T1000 (cell line): ENCODE data around the gene CTCF.

Experiments used
- DNase-seq: peaks from one replicate; lab custom pipeline; 2025; ENCODE audit warnings: mixed read lengths; lab: John Stamatoyannopoulos, UW

Gene CTCF

DNA sequence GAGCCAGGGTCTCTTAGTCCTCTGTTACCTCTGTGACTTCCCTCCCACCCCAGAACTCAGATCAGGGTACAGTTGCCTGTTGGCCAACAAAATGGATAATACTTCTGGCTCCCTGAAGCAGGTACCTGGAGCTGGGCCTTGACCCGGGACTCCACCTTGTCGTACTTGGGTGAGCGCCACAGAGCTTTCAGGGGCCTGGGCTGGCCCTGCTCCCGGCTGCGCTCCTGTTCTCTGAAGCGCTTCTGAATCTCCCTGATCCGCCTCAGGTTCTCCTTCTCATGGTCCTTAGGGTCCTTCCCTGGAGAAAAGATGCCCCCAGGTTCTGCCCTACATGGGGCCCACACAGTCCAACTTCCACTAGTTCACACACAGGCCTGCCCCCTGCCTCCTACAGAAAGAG, 102.5 kb downstream of the CTCF start:
- DNase-seq: no peak

DNA sequence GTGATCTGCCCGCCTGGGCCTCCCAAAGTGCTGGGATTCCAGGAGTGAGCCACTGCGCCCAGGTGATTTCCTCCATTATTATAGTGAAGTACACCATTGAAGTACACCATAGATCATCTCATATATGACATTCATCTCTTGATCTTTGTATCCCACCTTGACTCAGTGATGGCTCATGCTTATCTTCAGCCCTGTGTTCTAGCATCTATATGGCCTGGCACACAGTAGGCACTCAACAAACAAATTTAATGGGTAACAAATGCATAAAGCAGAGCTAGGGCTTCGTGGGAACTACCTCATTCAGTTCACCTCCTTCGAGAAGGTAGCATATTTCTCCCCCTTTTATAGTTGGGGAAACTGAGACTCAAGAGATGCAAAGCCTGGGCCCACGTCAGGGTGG, 103.3 kb downstream of the CTCF start:
- no peak for DNase-seq

DNA sequence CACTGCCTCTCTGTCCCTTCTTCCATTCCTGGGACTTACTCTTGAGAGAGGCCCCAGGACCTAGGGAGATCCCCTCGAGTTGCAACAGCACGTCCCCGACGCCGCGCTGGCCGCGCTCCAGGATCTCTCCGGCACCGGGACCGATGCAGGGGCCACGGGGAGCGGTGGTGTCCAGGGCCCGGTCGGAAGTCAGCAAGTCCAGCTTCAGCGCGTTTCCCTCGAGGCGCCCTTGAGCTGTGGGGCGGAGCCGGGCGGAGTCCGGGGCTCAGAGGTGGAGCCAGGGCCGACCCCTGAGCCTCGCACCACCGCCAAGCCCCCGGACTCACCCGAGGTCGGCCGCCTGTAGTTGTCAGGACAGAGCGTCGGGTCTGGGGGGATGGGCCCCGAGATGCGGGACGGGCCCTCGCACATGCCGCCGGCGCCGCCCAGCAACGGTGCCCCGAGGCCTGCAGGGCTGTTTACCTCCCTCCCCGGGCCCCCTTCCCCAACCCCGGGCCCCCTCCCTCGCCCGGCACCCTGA, 103.8 kb downstream of the CTCF start:
- DNase-seq: no peak

DNA sequence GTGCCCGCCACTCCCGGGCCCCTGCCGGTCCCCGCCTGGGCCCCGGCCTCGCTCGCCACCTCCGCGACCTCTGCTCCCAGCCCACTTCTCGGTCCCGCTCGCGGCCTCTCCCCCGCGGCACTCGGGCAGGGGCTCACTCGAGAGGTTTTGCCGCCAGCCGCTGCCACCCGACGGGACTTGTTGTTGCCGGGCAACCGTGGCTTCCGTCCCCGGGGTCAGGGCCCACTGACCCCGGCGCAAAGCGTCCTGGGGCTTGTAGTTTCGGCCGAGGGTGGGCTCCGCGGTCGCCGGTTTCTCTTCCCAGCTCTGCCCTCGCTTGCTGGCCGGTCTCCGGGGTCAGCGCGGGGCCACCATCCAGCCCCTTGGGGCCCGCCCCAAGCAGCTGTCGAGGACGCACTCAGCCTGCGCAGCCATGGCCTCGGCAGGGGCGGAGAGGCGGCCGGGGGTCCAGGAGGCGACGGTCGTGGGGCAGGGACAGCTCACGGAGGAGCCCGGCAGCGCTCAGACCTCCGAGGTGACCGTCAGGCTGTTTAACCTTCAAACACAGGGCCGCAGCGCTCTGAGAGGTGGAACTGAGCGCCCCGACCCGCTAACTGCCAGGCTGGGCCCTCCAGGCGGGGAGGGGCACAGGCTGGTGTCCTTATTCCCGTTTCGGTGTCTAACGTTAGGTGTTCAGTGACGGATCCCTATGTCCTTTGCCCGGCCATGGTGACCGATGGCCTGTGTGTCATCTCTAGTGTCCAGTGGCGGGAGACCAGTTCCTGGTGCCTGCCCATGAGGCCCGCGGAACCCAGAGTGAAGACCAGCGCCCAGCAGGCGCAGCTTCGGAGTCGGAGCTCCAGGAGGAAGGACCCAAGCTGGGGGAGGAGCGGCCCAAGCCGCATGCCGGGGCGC, 104.5 kb downstream of the CTCF start, which contains the start of the genes C16orf86 and ENKD1:
Gene C16orf86, plus strand, starts transcription at position 256 of the 894 bp plus-strand sequence. Its CDS starts 157 bp downstream, at position 413.
Gene ENKD1, minus strand, starts transcription at position 192 of the 894 bp plus-strand sequence. CDS start 308 bp downstream, outside the sequence.
- DNase-seq: peak; percentile 39

DNA sequence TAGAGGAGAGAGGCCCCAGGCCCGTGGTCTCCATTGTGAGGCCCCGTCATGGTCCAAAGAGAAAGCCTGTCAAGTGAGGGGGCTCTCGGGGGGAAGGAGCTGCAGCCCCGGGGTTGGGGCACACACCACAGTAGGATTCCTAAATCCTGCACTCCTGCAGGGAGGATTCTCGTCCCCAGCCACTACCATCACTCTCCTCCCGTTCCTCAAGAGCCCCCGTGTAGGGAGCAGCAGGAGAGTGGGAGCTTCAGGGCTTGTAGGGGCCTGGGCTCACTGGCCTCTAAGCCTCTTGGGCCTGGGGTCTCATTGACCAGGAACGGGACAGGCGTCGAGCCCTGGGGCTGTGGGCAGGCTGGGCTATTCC, 105.1 kb downstream of the CTCF start:
- DNase-seq: no peak

DNA sequence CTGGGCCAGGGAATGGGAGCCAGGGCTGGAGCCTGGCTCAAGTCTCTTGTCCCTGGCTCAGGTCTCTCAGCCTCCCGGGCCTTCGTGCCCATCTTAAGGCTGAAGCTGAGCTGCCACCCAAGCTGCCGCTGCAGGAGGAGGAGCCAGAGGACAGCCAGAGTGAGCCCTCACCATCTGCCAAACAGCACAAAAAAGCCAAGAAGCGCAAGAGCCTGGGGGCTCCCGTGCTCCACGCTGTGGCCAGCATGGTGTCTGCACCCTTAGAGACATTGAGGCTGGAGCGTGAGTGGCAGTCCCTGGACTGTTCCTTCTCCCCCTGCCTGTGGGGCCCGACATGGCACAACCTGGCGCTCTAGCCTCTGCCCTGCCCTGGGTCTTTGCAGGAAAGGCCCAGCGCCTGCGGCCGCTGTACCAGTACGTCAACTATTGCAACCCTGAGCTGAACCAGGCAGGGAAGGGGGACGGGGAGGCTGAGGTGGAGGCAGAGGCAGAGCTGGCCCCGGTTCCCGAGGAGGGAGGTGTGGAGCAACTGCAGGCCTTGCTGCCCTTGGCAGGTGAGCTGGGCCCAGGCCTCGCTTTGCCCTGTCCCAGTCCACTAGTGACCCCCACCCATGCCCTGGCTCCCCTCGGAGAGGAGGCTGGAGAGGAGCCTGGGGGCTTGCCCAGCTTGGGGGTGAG, 105.6 kb downstream of the CTCF start:
- peak; percentile 63 for DNase-seq

DNA sequence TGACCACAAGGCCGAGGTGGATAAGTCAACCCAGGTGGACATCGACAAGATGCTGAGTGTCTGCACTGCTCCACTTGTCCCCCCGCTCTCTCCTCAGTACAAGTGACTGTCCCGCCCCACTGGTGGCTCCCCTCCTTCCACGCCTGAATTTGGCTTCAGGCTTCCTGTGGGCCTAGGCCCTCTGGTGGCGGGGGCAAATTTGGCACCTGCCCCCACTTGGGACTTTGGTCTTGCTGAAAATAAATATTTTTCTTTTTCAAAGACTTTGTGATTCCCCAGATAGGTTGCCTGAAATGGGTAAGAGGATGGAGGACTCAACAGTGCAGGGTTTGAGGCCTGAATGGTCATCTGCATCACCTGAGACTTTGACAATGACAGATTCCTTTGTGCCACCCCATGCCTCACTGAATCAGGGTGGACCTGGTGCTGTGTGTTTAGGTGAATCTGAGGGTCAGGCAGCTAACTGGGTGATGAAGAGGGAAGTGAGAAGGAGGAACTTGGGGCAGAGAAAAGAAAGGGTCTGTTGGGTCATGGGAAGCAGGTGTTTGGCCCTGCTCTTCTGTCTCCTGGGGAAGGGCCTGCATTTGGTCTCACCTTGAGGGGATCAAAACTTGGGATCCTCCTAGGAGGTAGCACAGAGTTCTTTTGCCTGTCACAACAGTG, 106.3 kb downstream of the CTCF start:
- no peak for DNase-seq

DNA sequence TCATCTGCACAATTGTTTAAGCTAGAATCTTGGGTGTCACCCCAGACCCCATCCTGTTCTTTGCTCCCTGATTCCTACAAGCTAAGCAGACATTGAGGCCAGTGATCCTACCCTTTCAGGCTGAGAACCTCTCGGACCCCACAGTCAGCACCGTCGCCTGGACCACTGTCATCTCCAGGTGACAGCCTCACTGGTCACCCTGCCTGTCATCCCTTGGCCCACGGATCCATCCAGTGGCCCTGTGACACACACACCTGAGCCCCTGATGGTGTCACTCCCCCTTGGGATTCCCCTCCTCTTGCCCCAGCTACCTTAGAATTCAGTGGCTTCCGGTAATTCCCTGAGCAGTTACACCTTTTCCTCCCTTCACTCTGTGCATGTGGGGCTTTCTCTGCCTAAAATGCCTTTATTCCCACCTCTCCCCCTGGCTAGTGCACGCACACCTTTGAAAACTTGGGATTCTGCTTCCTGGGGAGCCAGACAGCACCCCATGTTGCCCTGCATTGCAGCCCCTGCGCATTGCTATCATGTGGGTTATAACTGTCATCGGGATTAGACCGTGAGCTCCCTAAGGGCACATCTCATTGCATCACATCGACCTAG, 107.3 kb downstream of the CTCF start:
- no peak for DNase-seq

DNA sequence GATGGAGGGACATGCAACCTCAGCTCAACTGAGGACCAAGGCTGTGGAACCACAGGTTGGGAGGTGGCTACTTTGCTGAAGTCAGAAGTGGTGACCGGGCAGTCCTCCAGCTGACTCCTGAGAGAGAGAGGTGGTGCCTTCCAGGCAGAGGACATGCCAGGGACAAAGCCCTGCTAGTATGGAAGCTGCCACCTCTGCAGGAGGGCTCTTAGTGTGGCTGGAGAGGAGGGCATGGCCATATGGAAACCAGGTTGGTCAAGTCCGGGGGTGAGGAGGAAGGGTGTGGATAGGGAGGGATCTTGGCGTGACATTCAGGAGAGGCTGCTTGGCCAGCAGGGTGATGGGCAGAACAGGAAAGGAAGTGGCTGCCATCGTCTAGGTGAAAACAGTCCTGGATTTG, 110.0 kb downstream of the CTCF start:
- DNase-seq: no peak

DNA sequence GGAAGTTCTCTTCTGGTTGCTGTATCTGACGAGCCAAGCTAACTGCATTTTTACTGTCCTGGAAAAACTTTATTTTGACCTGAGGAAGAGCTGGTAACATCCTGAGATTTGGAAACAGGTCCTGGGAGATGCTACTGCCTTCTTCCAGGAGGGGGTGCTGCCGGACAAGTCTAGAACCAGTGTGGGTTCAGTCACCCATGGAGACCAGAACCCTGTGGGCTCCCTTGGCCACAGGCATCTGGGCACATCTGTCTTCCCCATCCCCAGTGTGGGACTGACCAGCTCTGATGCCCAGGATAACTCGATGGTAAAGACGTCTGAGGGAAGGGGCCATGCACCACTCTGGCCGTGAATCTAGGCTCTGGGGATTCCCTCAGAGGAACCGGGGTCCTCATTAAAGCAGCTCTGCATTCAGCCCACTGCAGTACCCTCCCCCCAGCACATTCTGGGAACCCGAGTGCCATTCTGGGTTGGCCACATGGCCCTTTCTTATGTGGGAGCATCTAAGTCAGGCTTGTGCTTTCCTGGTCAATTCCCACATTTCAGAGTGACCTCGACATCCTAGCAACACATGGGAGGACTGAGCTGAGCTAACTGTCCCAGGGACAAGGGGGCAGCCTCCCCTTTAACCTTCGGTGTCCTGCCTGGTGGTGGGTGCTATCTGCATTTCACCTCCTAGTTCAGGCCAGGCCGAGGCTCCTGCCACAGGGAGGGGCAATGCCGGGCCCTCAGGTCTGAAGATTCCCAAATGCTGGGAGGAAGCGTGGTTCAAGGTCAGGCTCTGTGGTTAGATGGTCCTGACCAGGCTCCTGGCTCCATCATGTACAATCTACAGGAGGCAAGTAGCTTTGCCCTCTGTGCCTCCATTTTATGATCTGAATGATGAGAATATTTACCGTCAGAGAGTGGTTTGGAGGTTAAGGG, 110.7 kb downstream of the CTCF start:
- no peak for DNase-seq

DNA sequence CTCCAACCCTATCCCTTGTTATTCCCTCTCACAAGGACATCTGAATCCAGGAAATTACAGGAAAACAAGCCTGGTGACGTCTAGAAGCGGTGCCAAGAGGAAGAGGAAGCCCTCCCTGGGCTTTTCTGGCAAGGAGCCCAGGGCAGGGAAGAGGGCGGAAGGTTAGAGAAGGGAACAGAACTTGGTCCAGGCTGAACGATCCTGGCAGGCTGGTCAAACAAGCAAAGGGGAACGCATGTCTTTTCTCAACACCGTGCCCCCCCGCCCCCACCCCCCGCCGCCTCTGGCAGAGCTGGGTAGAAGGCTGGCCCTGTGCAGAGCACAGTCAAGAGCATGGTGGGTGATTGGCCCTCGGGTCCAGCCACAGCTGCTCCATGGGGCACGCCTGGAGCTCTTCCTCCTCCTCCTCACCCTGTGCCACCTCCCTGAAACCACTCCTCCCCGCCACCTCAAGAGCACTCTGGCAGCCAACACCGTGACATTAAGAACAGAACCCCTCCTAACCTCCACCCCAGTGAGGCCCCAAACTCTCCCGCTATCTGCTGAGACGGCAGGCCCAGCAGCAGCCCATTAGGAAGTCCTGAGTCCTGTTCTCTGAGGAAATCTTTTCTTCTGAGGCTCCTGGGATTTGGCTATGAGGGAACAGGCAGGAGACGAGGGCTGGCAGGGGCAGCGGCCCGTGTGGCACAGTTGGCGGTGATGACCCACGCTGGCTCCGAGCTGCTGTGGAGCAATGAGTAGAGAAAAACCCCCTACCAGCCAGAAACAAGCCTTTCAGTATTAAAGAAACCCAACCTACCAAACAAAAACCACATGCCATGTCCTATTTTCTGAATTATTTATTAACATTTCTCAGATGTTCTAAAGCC, 111.6 kb downstream of the CTCF start:
- no peak for DNase-seq

DNA sequence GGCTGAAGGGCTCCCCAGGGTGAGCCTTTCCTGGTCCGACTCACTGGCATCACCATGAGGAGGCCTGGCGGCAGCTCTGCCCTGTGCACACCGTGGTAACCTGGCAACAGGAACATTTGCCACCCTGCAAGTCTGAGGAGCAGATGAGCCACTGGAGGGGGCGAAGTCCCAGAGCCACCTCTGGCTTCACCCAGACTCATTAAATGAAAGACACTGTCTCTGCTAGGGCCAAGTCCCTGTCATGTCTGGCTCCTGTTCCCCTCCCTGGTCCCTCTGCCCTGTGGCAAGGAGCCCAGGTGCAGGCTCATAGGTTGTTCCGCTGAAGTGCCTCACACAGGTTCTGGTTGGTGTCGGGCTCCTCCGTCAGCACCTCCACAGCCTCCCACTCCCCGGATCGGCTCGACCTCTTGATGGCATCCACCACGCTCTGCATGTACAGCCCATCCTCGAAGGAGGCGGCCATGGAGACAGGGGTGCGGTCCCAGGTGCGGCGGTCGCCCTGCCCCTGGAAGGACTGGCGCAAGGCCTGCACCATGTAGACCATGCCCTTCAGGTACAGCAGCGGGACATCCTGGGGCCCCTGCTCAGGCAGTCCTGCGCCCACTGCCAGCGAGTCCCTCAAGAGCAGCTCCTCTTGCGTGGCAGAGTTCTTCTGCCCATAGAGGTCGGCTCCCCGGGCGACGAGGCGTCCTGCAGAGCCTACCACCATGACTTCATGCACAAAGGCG, 112.7 kb downstream of the CTCF start:
- DNase-seq: no peak

DNA sequence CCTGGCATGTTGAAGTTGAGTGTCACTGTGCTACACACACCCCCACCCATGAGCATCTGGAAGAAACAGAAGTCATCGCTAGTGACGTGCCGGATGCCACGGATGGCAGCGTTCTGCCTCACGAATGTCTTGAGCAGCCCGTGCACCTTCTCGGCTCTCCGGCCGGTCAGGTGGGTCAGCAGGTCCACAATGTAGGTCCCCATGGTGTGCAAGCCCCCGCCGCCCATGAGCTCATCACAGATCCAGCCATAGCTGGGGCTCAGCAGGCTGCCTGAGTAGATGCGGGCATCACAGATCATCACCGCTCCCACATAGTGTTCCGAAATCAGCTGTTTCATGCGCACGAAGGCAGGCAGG, 113.2 kb downstream of the CTCF start:
- no peak for DNase-seq

DNA sequence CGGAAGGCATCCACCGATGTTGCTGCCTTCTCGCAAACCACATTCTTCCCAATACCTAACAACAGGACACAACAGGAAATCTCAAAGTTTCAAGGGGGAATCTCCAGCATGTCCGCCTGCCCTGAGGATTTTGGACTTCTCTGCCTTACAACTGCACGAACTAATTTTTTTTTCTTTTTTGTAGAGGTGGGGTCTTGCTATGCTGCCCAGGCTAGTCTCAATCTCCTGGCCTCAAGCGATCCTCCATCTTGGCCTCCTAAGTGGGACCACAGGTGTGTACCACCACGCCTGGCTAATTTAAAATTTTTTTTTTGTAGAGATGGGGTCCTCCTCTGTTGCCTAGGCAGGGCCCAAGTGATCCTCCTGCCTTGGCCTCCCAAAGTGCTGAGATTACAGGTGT, 113.7 kb downstream of the CTCF start:
- DNase-seq: no peak

DNA sequence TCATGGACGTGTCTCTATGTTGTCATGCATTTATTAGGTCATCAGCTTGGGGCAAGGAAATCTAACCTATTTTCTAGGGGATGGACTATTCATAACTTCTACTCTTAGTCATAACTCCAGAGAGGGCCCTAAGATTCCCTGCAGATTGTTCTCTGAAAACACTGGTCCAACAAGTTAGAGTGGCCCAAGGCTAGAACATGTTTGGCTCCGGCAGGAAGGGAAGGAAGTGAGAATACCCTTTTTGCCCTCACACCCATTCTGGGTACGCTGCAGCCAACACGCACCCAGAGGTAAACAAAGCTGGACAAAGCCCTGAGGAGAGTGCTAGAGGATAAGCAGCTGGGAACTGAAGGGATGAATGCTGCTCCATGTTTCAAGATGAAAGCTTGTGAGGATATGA, 114.2 kb downstream of the CTCF start:
- no peak for DNase-seq

DNA sequence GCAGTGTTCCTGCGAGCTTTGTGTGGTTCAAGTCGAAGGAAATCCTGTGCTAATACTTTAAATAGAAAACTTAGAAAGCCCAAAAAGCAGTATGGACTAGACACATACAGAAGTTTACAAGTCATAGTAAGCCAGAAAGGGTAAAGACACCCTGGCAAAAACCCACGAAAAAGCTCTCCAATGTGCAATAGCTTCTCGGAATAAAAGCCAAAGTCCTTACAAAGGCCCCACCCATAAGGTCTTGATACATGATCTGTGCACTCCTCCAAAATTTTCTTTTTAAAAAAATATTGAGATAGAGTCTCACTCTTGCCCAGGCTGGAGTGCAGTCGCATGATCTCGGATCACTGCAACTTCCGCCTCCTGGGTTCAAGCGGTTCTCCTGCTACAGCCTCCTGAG, 114.6 kb downstream of the CTCF start:
- DNase-seq: no peak

DNA sequence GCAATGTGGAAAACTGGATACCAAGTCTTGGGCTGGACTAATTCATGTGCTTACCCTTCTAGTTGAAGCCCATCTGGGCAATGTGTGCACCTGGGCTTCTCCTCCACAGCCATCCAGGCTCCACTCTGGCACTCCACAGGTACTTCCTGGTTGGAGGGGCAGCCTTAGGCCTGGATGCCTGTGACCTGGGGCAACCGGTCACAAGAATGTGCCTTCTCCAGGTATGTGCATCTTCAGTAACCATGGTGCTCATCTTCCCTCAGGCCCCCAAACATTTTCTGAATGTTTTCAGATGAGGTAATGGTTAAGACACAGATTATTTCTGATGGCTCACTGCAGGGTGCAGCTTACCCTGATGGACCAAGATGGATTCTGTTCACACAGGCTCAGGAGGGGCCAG, 115.4 kb downstream of the CTCF start:
- no peak for DNase-seq

DNA sequence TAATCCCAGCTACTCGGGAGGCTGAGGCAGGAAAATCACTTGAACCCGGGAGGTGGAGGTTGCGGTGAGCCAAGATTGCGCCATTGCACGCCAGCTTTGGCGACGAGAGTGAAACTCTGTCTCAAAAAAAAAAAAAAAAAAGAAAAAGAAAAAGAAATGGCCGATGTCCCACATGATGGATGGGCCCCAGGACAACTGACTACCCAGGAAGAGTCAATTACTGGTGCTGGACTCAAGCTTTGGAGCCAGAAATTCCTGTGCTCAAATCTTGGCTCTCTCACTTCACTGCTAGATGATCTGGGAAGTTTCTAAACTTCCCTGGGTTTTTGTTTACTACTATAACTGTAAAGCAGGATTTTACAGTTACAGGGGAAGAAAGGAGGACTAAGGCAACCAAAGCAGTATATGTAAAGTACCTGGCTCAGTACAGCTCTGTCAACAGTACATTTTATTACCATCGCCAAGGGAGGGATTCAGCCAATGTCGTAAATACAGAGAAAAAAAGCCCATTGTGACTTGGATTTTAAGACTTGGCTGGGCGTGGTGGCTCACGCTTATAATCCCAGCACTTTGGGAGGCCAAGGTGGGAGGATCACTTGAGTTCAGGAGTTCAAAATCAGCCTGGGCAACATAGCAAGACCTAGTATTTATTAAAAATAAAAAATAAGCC, 116.2 kb downstream of the CTCF start:
- no peak for DNase-seq
